ENCODE results near the gene ARHGAP25.

DNA sequence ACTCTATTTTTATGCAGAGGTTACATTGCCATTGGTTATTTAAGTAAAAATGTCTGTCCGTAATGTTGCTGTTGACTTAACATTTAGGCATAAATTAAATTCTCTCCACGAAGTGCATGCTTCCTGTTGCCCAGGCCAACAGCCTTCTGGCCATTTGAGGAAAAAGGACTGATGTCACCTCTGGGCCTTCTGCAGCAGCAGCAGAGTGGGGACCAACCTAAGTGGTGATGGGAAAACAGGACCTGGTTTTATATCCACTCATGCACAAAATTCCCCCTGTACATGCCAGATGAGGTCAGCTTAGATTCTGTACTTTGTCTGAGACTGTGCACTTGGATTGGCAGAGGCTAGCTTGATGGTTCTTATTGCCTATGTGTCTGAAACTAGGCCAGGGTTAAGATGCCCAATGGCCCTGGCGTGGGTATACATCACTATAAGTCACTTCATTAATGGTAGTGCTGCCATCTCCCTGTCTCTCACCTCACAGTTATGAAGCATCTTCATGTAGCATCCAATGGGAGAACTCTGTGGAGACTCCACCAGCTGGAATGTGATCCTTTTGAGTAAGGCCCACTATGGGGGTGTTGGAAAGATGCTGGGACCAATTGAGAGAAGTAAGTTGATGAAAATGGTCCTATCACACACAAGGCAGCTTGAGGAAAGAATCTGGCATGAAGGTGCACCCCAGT, 4.4 kb downstream of the ARHGAP25 start:
- TF ChIP-seq, protein P1, sequence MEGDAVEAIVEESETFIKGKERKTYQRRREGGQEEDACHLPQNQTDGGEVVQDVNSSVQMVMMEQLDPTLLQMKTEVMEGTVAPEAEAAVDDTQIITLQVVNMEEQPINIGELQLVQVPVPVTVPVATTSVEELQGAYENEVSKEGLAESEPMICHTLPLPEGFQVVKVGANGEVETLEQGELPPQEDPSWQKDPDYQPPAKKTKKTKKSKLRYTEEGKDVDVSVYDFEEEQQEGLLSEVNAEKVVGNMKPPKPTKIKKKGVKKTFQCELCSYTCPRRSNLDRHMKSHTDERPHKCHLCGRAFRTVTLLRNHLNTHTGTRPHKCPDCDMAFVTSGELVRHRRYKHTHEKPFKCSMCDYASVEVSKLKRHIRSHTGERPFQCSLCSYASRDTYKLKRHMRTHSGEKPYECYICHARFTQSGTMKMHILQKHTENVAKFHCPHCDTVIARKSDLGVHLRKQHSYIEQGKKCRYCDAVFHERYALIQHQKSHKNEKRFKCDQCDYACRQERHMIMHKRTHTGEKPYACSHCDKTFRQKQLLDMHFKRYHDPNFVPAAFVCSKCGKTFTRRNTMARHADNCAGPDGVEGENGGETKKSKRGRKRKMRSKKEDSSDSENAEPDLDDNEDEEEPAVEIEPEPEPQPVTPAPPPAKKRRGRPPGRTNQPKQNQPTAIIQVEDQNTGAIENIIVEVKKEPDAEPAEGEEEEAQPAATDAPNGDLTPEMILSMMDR (conservative IDR thresholded peaks at IDR 0.05; ENCODE audit: low read length) = no peak
- no peak for TF ChIP-seq EZH2phosphoT487 (IDR thresholded peaks at IDR 0.05; ENCODE audit: borderline replicate concordance, low read depth, low read length)
